GM21576 (cell line): Measurements from ENCODE around the gene ICAM1.
"Not testable (repeated sequence)": the region's sequence is repeated elsewhere in the genome, so short reads cannot be mapped to it uniquely, and the experiment has no call there.

Experiments
- ATAC-seq: cut with Tn5 transposase; IDR thresholded peaks from one replicate; pipeline ENCODE4 v1.9.1; 2021; ENCODE audit warnings: mild to moderate bottlenecking, moderate library complexity; ENCODE audit not compliant: unreplicated experiment

Gene ICAM1

DNA sequence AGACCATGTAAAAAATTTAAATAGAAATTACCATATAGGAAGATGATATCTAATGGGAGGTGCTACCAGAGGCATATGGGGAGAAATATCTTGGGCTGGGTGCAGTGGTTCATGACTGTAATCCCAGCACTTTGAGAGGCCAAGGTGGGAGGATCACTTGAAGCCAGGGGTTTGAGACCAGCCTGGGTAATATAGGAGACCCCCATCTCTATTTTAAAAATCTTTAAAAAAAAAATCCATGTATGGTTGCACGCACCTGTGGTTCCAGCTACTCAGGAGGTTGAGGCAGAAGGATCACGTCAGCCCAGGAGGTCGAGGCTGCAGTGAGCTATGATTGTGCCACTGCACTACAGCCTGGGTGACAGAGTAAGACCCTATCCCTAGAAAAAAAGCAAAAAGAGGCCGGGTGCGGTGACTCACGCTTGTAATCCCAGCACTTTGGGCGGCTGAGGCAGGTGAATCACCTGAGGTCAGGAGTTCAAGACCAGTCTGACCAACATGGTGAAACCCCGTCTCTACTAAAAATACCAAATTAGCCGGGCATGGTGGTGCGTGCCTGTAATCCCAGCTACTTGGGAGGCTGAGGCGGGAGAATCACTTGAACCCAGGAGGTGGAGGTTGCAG, 29.0 kb upstream of the ICAM1 start:
- ATAC-seq, result not testable (repeated sequence)

DNA sequence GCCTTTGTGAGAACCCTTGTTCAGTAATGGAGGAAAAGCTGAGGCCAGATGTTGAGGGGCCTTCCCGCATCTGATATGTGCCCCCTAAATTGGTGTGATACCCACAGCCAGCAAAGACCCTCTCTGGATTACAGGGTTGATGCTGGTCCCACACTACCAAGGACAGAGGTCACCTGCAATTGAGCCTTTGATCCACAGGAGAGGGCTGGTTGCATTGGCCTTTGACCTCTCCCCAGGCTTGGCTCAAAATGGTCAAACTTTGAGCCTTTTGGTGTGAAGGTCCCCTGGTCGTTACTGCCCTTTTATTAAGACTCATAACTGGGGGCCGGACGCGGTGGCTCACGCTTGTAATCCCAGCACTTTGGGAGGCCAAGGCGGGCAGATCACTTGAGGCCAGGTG, 27.3 kb upstream of the ICAM1 start:
- ATAC-seq, result no peak

DNA sequence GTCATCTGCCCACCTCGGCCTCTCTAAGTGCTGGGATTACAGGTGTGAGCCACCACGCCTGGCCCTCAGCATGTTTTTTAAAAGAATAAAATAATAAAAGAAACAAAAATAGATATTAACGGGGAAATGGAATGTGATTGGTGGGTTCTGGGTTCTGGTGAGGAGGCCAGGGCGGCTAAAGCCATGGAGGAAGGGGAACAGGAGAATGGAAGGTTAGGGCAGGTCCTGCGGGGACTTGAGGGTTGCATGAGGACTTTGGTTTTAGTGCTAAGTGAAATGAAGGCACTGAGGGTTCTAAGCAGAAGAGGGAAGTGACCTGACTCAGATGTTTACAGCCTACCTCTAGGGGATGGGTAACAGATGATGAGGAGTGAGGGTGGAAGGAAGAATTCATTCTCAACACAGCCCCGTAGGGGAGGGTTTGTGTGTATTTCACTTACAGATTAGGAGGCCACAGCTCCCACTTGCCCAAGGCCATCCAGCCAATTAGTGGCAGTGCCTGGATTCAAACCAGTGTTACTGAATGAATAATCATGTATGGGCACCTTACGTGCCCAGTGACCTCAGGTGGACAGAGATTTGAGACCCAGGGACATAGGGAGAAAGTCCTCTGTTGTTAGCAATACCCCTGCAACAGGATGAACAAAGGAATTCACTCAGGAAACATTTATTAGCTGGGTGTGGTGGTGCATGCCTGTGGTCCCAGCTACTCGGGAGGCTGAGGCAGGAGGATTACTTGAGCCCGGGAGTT, 25.6 kb upstream of the ICAM1 start:
- no peak for ATAC-seq

DNA sequence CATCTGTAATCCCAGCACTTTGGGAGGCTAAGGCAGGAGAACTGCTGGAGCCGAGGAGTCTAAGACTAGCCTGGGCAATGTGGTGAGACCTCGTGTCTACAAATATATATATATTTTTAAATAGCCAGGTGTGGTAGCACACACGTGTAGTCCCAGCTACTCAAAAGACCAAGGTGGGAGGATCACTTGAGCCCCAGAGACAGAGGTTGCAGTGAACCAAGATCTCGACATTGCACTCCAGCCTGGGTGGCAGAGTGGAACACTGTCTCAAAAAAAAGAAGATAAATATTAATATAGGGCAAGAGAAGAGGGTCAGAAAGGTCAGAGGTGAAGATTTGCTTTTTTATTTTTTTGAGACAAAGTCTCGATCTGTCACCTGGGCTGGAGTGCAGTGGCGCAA, 24.4 kb upstream of the ICAM1 start:
- no peak for ATAC-seq

DNA sequence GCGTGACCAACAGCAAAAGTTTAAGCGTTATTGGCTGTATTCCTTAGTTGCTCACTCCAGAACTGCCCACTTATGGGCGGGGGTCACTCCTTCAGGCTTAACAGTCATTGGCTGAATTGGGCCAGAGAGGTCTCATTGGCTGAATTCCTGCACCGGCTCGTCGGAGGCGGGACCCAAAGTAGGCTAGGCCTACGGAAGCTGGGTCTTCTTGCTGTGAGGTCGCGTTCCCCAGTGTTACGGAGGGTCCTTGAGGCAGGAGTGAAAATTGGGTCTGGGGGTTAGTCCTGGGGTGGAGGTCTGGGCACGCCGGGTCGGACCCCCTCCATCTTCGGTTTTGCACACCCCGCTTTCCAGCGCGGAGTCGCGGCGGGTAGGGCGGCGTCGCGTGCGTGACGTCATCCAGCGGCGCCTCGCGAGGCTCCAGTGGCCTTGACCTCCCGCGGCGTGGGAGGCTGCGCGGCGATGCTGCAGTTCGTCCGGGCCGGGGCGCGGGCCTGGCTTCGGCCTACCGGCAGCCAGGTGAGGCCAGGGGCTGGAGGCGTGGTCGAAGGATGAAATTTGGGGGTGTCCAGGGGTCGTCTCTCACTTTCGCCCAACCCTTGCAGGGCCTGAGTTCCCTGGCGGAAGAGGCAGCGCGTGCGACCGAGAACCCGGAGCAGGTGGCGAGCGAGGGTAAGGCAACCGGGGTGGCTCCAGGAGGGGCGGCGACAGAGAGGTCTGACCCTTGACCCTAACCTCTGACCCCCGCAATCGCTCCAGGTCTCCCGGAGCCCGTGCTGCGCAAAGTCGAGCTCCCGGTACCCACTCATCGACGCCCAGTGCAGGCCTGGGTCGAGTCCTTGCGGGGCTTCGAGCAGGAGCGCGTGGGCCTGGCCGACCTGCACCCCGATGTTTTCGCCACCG, 18.9 kb upstream of the ICAM1 start, which contains the start of gene MRPL4:
Gene MRPL4 (plus strand): TSS at position 423 of the 903 bp plus-strand sequence. CDS start 40 bp downstream, at position 463.
- ATAC-seq, result peak; percentile 85

DNA sequence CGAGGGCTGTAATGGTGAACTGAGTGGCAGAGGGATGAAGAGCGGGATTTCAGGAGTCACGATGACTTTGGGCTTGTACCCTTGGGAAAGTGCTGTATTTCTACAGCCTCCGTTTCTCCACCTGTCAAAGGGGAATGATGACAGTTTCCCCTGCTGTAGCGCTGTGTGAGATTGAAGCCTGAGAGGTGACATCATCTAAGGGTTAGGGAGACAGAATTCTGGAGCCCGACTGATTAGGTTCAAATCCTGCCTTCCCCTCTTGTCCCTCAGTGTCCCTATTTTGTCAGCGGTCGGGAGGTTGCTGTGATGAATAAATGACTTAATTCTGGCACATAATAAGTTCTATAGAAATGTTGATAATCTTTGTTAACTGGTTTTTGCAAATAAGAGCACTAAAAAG, 18.2 kb upstream of the ICAM1 start:
- ATAC-seq, result no peak

DNA sequence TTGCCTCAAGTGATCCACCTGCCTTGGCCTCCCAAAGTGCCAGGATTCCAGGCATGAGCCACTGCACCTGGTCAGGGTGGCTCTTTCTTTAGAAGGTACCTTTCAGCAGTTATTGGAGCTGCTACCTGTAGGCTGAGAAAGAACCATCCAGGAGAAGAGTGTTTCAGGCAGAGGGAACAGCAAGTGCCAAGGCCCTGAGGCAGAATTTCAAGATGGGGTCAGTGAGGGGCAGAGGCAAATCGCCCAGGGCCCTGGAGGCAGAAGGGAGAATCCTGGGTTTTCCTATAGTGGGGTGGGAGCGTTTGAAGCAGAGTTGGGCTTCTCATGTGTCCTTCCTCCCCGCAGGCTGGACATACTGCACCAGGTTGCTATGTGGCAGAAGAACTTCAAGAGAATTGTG, 16.7 kb upstream of the ICAM1 start:
- ATAC-seq, result no peak

DNA sequence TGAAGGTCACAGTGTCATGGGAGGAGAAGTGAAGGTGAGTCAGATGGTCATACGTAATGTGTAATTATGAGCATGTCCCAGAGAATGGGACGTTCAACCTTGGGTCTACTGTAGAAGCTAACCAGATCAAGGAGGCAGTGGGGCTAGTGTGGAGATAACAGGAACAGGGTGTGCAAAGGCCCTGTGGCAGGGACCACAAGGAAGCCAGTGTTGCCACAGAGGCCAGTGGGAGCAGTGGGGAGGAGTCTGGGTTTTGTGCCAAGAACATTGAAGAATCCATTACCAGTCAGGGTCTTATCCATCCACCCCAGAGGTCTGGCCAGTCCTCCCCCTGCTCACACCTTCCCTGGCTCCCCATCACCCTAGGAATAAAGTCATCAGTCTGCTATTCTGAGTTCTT, 15.6 kb upstream of the ICAM1 start:
- ATAC-seq, result no peak

DNA sequence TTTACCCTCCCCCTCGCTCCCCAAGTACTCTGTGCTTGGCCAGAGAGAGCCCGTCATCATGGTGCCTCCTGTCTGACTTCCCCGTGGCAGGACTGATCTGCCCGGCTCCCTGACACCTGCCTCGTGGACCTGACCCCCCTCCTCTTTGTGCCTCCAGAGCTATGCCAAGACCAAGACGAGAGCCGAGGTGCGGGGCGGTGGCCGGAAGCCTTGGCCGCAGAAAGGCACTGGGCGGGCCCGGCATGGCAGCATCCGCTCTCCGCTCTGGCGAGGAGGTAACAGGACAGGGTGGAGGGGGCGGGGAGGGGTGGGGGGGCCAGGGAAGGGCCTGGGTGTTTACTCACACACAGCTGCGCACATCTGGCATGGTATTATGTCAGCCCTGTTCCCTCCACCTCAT, 14.4 kb upstream of the ICAM1 start:
- no peak for ATAC-seq

DNA sequence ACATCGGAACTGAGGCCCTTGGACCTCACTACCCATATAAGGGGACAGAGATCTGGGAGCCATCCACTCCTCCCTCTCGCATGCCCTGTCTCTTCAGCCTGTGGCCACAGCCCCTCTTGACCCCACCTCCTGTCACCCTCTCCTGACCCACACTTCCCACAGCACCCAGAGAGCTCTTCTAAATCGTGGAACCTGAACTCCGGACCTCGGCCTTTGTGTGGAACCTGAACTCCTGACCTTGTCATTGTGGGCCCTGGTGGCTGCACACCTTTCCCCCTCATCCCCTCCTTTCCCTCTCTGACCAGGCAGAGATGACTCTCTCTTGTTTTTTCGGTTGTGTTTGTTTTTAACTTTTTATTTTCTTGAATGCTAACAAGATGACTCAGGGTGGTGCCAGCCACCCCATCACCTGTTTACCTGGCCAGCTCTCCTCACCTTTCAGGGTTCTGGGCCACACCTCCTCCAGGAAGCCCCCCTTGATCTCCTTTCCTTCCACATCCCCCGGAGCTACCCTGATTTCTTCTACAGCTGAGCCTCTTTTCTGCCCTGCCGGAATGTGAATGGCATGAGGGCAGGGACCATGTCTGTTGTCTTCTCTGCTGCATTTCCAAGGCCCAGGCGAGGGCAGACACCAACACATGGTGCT, 13.8 kb upstream of the ICAM1 start:
- no peak for ATAC-seq

DNA sequence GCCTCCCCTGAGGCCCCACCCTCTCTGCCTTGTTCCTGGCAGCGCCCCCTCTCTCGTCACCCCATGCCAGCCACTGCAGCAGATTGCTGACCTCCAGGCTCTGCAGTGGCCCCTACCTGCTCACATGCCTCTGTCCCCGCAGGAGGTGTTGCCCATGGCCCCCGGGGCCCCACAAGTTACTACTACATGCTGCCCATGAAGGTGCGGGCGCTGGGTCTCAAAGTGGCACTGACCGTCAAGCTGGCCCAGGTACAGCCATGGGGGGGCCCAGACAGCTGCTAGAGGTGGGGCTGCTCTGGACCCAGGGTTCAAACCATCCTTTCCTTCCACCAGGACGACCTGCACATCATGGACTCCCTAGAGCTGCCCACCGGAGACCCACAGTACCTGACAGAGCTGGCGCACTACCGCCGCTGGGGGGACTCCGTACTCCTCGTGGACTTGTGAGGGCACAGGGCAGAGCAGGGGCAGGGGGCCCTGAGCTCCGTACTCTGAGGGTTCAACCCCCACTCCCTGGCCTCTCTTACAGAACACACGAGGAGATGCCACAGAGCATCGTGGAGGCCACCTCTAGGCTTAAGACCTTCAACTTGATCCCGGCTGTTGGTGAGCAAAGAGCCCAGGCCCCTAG, 12.7 kb upstream of the ICAM1 start:
- ATAC-seq, result no peak

DNA sequence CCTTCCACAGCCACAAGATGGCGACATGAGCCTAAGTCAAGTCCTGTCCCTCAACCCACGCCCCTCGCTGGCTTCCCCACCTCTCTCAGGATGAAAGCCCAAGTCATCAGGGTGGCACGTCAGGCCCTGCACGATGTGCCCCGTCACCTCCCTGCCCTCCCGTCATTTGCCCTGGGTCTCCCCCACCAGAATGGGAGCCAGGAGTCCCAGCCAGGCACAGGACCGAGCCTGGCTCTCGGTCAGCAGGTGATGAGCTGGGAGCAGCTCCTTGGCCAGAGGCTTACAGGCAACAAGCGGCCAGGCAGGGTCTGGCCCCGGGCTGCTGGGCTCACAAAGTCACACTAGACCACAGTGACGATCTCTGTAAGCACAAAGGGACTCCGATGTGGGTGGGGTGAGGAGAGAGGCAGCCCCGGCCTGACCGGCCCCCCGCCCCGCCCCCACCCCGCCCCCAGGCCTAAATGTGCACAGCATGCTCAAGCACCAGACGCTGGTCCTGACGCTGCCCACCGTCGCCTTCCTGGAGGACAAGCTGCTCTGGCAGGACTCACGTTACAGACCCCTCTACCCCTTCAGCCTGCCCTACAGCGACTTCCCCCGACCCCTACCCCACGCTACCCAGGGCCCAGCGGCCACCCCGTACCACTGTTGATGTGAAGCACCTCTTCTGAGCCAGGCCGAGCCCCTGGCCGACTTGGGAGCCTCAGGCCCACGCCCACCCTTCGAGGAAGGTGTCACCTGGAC, 11.6 kb upstream of the ICAM1 start:
- ATAC-seq, result no peak

DNA sequence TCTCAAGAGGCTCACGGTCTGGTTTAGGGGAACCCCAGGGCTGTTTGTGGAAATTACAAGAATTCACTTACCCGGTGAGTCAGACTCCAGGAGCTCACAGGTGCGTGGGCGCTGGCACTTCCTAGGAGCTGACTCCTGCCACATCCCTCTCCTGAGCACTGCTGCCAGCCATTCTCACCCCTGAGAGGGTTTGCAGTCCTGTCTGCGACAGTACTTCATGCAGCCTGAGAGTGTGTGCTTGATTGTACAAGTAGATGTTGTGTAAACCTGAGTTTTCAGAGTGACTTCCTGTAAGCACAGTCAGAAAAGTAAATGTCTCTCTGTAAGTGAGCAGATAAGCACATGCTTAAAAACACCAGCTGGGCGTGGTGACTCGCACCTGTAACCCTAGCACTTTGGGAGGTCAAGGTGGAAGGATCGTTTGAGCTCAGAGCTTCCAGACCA, 10.8 kb upstream of the ICAM1 start:
- no peak for ATAC-seq

DNA sequence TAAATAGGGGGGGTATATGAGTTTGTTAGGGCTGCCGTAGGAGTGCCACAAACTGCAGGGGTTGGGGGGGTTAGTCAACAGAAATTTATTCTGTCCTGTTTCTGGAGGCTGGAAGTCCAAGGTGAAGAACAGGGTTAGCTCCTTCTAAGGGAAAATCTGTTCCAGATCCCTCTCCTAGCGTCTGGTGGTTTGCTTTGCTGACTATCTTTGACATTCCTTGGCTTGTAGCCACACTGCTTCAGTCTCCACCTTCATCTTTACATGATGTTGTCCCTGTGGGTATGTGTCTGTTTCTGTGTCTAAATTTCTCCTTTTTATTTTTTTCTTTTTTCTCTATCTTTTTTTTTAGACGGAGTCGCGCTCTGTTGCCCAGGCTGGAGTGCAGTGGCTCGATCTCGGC, 8.1 kb upstream of the ICAM1 start:
- no peak for ATAC-seq

DNA sequence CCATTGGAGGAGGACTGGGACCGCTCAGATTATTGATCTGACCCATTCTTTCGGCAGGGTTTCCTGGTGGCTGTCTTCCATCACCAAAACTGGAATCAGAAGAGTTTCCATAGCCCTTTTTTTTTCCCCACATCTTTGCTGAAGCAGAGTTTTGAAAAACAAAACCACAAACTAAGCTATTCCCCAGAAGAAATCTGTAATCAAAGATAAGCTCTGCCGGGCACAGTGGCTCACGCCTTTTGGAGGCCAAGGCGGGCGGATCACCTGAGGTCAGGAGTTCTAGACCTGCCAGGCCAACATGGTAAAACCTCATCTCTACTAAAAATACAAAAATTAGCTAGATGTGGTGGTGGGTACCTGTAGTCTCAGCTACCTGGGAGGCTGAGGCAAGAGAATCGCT, 4.2 kb upstream of the ICAM1 start:
- no peak for ATAC-seq

DNA sequence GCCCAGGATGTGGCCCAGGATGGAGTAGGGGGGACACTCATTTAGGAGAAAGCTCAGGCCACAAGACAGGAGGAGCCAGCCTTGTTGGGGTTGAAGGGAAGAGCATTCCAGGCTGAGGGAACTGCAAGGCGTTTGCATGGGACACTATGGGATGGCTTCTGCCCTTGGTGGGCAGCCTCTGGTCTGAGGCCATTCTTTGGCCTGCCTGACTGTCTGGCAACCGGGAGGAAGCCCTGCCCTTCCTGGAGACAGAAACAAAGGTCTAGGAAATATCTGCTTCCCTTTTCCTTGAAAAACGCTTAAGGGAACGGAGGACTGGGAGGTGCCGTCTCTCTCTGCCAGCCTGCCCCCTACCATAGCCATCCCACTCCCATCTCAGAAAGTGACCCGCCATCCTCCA, 2.8 kb upstream of the ICAM1 start:
- ATAC-seq, result no peak

DNA sequence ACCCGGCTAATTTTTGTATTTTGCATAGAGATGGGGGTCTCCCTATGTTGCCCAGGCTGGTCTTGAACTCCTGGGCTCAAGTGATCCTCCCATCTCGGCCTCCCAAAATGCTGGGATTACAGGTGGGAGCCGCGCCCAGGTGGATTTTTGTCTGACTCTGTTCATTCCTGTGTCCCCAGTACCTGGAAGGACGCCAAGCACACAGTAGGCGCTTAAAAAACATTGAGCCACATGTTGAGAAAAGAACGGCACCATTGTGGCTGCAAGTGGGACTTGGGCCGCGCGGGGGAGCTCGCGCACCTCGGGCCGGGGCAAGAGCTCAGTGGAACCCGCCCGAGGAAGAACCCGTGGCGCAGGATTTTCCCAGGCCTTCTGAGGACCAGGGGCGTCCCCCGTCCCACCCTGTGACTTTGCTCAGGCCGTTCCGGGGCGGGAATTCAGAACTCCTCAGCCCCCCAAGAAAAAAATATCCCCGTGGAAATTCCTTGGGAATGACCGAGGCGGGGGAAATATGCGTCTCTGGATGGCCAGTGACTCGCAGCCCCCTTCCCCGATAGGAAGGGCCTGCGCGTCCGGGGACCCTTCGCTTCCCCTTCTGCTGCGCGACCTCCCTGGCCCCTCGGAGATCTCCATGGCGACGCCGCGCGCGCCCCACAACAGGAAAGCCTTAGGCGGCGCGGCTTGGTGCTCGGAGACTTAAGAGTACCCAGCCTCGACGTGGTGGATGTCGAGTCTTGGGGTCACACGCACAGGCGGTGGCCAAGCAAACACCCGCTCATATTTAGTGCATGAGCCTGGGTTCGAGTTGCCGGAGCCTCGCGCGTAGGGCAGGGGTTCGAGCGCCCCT, 1.4 kb upstream of the ICAM1 start:
- ATAC-seq, result no peak

DNA sequence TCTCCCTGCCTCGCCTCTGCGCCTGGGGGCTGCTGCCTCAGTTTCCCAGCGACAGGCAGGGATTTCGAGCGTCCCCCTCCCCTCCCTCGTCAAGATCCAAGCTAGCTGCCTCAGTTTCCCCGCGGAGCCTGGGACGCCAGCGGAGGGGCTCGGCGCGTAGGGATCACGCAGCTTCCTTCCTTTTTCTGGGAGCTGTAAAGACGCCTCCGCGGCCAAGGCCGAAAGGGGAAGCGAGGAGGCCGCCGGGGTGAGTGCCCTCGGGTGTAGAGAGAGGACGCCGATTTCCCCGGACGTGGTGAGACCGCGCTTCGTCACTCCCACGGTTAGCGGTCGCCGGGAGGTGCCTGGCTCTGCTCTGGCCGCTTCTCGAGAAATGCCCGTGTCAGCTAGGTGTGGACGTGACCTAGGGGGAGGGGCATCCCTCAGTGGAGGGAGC, 722 bp upstream of the ICAM1 start:
- ATAC-seq, result peak; percentile 35

DNA sequence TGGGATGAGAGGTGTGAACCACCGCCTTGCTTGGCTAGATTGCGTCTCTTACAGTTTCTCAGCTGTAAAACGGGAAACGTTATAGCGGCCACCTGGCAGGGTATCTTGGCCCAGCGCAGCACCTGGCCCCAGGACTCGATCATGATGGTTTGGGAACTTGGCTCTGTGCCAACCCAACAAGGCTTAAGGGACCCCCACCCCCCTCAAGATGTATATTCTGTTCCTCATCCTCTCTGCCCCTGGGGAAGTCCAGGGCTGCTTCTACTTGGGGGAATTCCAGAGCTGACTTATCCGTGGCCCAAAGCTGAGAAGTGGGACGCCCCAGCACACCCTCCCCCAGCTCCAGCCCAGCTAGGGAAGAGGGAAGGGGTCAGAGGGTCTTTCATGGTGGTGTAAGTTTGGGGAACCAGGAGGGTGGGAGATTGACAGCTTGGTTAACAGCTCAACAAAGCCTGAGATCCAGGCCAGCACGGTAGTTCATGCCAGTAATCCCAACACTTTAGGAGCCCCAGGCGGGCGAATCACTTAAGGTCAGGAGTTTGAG, 695 bp downstream of the ICAM1 start:
- no peak for ATAC-seq
